Airway epithelial cell (primary cell): ENCODE measurements around the gene RPS6KA2. TPM values are rescaled to one million over a fixed set of nuclear protein-coding genes. Genes with fewer than 3 reads are reported as not detected.

Experiments used
- total RNA-seq: library from RNA; depleted of rRNA; stranded (reverse); fragments of >200 nt; gene quantifications from 2 replicates; pipeline ENCODE4 v1.2.3, GENCODE V29; 2015

The RPS6KA2 gene
- total RNA-seq, result 11.3 and 21.2 TPM in 2 replicates

GRCh38 chr6:166627033-166627874 is at the start of gene RPS6KA2:
RPS6KA2 (minus strand) TSS chr6:166627251; CDS start chr6:166627019, 232 bp downstream.

DNA sequence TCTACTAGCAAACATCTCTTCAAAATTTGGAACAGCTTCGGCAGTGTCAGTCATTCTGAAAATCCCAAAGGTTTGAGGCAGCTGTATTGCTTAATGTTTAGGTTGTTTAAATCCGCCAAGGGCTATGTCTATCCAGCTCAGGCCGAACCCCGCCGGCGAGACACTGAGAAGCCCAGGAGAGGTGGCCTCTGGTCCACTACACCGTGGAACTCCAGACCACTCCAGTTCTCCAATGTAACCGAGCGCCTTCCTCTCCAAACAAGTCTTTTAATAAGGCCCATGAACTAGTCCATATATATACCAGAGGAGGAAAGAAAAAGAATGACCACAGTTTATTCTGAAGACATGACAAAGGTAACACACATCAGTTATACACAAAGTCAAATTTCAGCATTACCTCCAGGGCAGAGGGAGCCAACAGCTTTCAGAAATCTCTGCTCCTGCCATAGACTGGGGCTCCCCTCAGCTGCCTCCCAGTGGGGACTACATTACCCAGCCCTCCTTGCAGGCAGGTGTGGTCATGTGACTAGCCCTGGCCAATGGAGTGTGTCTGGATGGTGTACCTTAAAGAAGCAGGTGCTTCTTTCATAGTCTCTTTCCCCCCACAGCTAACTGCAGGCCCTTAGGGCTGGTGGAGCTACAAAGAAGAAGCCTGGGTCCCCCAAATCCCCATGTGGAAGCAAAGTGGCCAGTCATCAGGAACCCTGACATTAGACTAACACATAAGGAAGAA is 40.5 kb downstream of the RPS6KA2 start, which contains the start of gene RAMACL:
Gene RAMACL (minus strand): TSS at position 255 of the 733 bp plus-strand sequence. CDS start 201 bp downstream, at position 54.

GRCh38 chr6:166382933-166383801 is 243.9 kb downstream of the RPS6KA2 start, which contains the start of gene MPC1:
MPC1 (minus strand) TSS chr6:166382940; CDS start chr6:166382876, 64 bp downstream.

Other genes starting within 250 kb of the RPS6KA2 start
- 27.5 and 32.1 TPM in 2 replicates for gene MPC1, start 244.3 kb downstream of the RPS6KA2 start, total RNA-seq
- gene RAMACL, start 40.6 kb downstream of the RPS6KA2 start, total RNA-seq, result 0.05 and 0.21 TPM in 2 replicates